K562 (cell line): ENCODE measurements around the gene RXRB.

Source experiments
- CAMTA2 ChIP-seq: fragments of 250-450 bp; sonication (Bioruptor Pico); conservative IDR thresholded peaks from 2 replicates; pipeline ENCODE4 v1.5.1; 2022
- CREB5 ChIP-seq: fragments of 250-450 bp; sonication (Bioruptor Pico); IDR thresholded peaks from 2 replicates; pipeline ENCODE4 v1.5.0; 2020; ENCODE audit warnings: mild to moderate bottlenecking
- DNMT1 ChIP-seq: fragments of 450-650 bp; IDR thresholded peaks from 2 replicates; pipeline ENCODE4 v1.6.1; 2016; ENCODE audit warnings: antibody characterized with exemption, mild to moderate bottlenecking
- EP300 ChIP-seq: IDR thresholded peaks from 2 replicates; pipeline ENCODE4 v1.6.1; 2012; ENCODE audit warnings: low read length, improper control_type of control experiment
- FOXM1 ChIP-seq, 2 experiments: fragments of 450-650 bp in 1 of 2; sonication (generic) in 1 of 2; formaldehyde crosslinking in 1 of 2; IDR thresholded peaks; 2 replicates each; pipeline versions ENCODE4 v1.6.1 to v1.9.0; 2017 to 2022; ENCODE audit warnings: low read depth in 2 of 2, mild to moderate bottlenecking in 2 of 2, missing genetic modification reagents in 1 of 2, moderate library complexity in 1 of 2
- GTF2F1 ChIP-seq: IDR thresholded peaks from 2 replicates; pipeline ENCODE4 v1.6.1; 2011; ENCODE audit warnings: low read depth, low read length, improper control_type of control experiment
- KLF1 ChIP-seq: fragments of 450-650 bp; IDR thresholded peaks from 2 replicates; pipeline ENCODE4 v1.6.1; 2016; ENCODE audit warnings: missing genetic modification characterization, missing compliant biosample characterization
- MEF2A ChIP-seq: IDR thresholded peaks from 2 replicates; pipeline ENCODE4 v1.6.1; 2011; ENCODE audit warnings: low read depth, mild to moderate bottlenecking, low read length, moderate library complexity; ENCODE audit not compliant: control insufficient read depth
- NFATC3 ChIP-seq: fragments of 450-650 bp; IDR thresholded peaks from 2 replicates; pipeline ENCODE4 v1.6.1; 2017; ENCODE audit warnings: mild to moderate bottlenecking
- PATZ1 ChIP-seq: fragments of 250-450 bp; sonication (Bioruptor Pico); IDR thresholded peaks from 2 replicates; pipeline ENCODE4 v1.5.0; 2020; ENCODE audit warnings: mild to moderate bottlenecking, borderline replicate concordance
- POLR2A ChIP-seq: fragments of 450-650 bp; conservative IDR thresholded peaks from 2 replicates; pipeline ENCODE4 v1.6.1; 2016
- SP1 ChIP-seq: sonication (generic); formaldehyde crosslinking; IDR thresholded peaks from 2 replicates; pipeline ENCODE4 v1.8.1; 2022; ENCODE audit warnings: mild to moderate bottlenecking, missing genetic modification reagents
- SP2 ChIP-seq: IDR thresholded peaks from 2 replicates; pipeline ENCODE4 v1.6.1; 2011; ENCODE audit warnings: mild to moderate bottlenecking, low read depth, low read length, moderate library complexity; ENCODE audit not compliant: poor library complexity, severe bottlenecking; ENCODE audit errors: extremely low read depth

GRCh38 chr6:33161354-33162331 is 38.8 kb downstream of the RXRB start:
- TF ChIP-seq DNMT1 (no peak), GTF2F1 (no peak), SP1 (CRISPR knock-in tag) (no peak), CAMTA2 (no peak), NFATC3 (no peak), CREB5 (CRISPR knock-in tag) (no peak), MEF2A (no peak), KLF1 (tag) (no peak), PATZ1 (CRISPR knock-in tag) (no peak), POLR2A (0 out of 2 replicates have a peak, but pooled peaks have one; percentile 32), EP300 (no peak), FOXM1 (IDR thresholded peaks at IDR 0.05; ENCODE audit: low read depth) (no peak), FOXM1 (CRISPR knock-in tag; IDR thresholded peaks at IDR 0.05; ENCODE audit: low read depth) (0 out of 2 replicates have a peak, but pooled peaks have one; percentile 39), SP2 (no peak)
